SHP77 (cell line): ENCODE results near the gene FGF12.
A peak's percentile ranks its signal among the peaks of the same experiment; 100 is the strongest.
"Not testable (repeated sequence)": the region's sequence is repeated elsewhere in the genome, so short reads cannot be mapped to it uniquely, and the experiment has no call there.

Experiments
- DNase-seq, 2 experiments: peaks; one replicate each; lab custom pipeline; 2025; lab: John Stamatoyannopoulos, UW

The FGF12 gene

GRCh38 chr3:192577811-192578210 lies 149.5 kb downstream of the FGF12 start:
- DNase-seq = no peak

DNA sequence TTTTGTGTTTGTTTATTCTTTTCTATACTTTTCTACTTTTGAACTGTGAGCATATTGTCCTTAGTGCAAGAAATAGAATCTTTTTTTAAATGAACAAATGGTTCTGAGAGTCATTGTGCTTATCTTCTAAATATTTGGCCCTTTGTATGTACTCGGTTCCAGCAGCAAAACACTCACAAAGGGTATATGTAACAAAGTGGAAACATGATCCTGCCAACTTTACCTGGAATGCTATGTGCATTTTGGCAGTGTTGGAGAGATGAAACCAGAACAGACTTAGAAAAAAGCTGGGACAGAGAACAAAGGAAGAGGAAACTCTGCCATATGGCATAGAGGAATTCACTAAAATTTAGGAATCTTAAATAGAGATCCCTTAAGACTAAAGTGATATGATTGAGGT lies 150.1 kb downstream of the FGF12 start:
- no peak for DNase-seq

GRCh38 chr3:192576704-192577103 lies 150.6 kb downstream of the FGF12 start:
- DNase-seq = not testable (repeated sequence)

GRCh38 chr3:192575879-192576506 lies 151.3 kb downstream of the FGF12 start:
- DNase-seq = no peak

GRCh38 chr3:192573240-192573639 lies 154.1 kb downstream of the FGF12 start:
- no peak for DNase-seq

- DNase-seq = peak in 1 of 2 experiments; percentile 6
Observed at GRCh38 chr3:192570821-192571791, 156.2 kb downstream of the FGF12 start.

DNA sequence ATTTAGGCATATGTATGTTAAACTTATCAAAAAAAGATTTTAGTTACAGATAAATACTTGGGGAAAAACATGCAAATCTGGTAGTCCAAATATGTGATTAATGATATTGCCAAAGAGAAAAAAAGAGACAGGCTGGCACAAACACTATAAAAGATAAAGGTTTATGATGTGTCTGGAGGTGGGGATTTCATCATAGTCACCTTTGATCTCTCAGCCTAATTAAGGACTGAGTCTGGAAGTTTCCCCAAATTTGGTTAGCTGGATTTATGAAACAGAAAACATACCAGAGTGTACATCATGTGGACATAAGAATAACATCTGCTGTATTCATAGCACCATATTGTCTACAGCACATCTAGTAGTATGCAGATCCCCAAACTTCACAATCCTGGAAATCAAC lies 157.0 kb downstream of the FGF12 start:
- no peak for DNase-seq

DNA sequence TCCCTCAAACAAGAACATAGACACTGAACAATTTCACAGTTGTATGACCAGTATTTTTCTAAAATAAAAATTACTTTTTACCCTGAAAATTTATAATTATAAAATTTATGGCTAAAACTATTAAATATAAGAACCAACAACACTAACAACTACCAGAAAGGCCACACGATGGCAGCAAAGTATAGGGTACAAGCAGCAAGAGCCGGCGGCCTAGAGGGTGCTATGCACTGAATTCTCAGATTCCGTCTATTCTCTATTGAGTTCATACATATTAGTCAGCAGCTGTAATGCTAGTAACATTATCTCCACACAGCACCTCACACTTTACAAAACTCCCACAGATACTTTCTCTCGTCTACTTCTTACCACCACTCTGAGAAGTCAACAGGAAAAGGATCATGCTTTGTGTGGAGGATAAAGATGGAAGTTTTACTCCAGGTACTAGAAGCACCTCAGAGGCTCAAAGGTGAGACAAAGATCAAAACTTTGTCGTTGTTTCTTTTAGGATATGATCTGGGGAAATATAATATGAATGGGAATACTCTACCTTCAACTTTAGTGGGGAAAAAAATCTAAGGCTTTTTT lies 160.5 kb downstream of the FGF12 start:
- peak; percentile 11 to 35 for DNase-seq

DNA sequence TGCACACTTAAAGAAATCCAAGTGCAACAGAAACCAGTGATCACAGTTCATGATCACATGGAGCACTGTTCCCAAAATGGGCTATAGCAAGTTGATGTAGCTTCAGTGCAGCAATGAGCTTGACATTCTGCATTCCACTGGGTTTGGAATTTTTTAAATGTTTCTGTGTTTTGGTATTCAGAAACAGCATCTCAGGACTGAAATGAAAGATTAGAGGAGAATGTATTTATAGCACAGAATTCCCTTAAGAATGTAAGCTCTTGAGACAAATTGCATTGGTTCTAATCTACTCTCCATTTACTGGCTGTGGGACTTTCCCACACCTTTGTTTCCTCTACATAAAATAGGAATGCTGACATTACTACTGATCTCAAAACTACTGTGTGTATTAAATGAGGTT lies 162.7 kb downstream of the FGF12 start:
- no peak for DNase-seq

DNA sequence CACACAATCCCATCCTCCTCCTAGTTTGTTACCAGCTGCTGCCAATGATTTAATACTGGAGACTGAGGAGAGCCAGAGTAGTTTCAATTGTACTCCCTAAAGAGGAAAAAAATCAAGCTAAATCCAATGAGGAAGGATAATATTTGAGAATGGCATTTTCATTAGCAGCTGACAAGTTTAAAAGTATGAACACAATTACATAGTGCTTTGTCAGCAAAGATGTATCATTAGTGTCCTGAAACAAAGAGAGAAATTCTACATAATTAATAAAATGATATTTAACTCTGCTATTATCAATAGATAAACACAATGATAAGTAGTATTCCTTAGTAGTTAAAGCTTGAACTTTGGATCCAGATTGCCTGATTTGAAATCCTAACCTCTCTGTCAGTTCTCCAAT lies 163.9 kb downstream of the FGF12 start:
- no peak for DNase-seq

GRCh38 chr3:192553707-192554106 lies 173.6 kb downstream of the FGF12 start:
- no peak for DNase-seq

GRCh38 chr3:192550356-192550755 lies 177.0 kb downstream of the FGF12 start:
- no peak for DNase-seq

GRCh38 chr3:192545333-192545732 lies 182.0 kb downstream of the FGF12 start:
- DNase-seq = no peak

DNA sequence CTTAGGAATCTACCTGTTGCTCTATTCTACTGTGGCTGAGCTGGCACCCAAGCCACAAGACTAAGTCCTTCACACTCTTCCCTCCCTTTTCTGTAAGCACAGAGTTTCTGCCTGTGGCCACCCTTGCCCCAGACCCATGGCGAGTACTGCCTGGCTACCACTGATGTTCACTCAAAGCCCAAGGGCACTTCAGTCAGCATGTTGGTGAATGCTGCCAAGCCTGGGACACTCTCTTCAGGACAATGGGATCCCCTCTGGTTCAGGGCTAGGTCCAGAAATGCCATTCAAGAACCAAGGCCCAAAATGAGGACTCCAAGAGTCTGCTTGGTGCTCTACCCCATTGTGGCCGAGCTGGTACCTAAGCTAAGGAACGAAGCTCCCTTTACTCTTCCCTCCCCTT lies 184.2 kb downstream of the FGF12 start:
- DNase-seq = no peak

GRCh38 chr3:192516820-192517219 lies 210.5 kb downstream of the FGF12 start:
- DNase-seq = no peak

GRCh38 chr3:192515664-192516045 lies 211.7 kb downstream of the FGF12 start:
- DNase-seq = no peak

GRCh38 chr3:192514754-192515663 lies 212.3 kb downstream of the FGF12 start:
- peak; percentile 50 to 67 for DNase-seq

DNA sequence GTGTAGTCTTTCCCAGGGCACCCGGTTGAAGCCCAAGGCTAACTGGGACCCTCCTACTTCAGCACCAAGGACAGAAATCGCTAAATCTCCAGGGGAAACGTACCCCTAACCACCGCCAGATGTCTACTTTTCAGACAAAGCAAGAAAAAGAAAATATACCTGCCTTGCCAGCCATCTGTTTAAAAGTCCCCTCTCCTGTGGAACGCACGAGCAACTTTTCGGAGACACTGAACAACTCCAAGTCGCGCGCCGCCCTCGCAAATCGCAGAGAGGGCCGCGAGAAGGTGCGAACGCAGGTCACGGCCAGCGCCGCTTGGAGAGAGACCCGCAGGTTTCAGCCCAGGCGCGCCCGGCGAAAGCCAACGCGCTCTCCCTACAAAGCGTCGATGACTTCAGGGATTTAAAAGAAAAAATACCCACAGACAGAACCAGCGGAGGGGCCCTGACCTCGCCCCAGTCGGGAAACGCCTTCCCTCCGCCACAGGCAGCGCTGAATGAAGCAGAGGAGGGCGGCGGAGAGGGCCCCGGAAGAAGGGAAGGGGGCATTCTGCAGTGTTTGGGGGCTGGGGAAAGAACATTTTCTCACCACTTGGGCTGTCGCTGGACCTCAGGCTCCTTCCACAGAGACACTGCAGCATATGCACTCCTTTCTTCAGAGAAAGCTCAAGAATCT lies 213.1 kb downstream of the FGF12 start:
- peak; percentile 49 to 59 for DNase-seq

DNA sequence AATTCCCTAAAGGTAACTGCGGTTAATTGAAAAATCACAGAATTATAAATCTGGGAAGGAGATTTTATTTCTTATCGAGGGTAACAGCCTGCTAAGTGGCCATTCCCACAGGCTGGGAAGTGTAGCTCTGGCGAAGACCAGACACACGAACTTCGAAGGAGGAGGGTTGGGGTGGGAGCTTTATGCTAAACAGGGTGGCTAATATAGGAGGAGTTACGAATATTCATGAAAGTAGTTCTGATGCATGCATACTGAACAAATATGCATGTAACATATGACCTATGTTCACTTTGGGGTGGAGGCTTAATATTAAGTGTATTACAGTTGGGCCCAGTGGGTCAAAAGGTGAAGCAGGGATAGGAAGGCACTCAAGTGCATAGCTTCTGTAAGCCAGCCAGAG lies 221.6 kb downstream of the FGF12 start:
- no peak for DNase-seq

DNA sequence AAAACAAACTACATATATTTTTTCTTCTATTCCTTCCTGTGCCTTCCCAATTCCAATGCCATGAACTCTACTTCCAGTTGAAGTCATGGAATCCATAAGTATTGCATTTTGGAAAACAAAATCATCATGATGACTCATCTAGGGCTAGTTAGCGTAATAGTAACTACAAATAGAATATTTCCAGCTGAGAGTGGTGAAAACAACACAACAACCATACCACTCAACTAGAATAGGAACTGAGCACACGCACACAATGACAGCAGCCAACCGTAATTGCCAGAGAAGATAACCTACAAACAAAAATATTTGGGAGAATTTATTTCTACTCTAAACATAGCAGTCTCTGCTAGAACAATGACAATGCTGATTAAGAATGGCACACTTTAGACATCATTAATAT lies 225.9 kb downstream of the FGF12 start:
- no peak for DNase-seq

- DNase-seq = no peak
Observed at GRCh38 chr3:192496905-192497587, 230.3 kb downstream of the FGF12 start.
